GM18499 (cell line): ENCODE data around the gene CATSPER3.

ENCODE experiments used
- ATAC-seq: cut with Tn5 transposase; IDR thresholded peaks from one replicate; pipeline ENCODE4 v1.9.1; 2021; ENCODE audit warnings: moderate number of reproducible peaks; ENCODE audit not compliant: insufficient read depth, unreplicated experiment

Gene CATSPER3

DNA sequence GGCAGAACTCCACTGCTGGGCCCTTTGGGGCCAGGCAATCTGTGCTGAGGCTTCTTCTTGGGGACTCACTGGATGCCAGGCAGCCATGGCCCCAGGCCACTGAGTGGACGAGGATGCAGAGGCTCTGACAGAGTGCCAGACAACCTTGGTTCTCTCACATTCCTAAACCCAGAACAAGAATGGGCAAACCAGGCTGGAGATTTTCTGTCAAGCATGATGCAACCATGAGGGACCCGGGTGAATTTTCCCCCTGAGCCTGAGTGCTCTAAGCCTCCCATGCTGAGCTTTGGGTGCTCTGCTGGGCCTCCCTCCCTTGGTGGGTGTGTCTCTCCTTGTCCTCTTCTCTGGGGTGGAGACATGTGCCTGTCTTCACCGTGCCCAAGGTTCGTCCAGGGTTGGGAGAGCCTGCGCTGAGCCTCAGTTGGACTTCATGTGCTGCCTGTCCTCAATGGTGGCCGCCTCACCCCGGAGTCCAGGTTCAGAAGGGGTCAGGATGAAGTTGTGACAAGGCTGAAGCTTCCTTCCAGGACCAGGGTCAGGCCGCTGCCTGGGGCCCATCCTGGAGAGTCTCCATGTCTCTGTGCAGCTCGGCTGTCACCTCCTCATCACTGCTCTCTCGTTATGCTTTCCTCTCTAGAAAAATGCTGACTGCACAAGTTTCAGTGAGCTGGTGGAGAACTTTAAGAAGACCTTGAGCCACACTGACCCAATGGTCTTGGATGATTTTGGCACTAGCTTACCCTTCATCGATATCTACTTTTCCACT is 42.2 kb downstream of the CATSPER3 start:
- ATAC-seq, result no peak

GRCh38 chr5:135010502-135011354 is 43.0 kb downstream of the CATSPER3 start:
- ATAC-seq, result no peak

DNA sequence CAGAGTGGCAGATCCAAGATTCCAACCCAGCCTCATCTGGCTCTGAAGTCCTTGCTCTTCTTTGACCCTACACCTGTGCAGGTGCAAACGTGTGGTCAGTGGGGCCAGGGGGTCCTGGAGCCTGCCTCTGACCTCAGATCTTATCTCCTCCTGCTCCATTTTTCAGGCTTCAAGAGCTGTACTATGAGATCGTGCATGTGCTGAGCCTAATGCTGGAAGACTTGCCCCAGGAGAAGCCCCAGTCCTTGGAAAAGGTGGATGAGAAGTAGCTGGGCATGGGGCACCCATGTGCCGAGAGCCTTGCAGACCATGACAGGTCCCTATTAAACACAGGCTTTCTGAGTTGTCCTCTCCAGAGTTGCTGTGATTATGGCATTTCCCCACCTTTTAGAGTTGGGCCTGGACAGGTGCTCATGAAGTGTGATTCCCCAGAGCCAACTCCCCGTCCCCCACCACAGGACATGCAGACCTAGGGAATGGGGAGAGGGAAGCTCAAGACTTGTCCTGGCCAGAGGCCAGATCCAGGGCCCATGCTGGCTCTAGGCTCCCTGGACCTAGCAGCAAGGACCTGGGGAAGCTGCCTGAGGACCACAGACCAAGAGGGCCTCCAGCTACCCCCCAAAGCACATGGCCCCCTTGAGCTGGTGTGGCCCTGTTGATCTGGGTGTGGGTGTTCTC is 43.8 kb downstream of the CATSPER3 start:
- ATAC-seq, result no peak

DNA sequence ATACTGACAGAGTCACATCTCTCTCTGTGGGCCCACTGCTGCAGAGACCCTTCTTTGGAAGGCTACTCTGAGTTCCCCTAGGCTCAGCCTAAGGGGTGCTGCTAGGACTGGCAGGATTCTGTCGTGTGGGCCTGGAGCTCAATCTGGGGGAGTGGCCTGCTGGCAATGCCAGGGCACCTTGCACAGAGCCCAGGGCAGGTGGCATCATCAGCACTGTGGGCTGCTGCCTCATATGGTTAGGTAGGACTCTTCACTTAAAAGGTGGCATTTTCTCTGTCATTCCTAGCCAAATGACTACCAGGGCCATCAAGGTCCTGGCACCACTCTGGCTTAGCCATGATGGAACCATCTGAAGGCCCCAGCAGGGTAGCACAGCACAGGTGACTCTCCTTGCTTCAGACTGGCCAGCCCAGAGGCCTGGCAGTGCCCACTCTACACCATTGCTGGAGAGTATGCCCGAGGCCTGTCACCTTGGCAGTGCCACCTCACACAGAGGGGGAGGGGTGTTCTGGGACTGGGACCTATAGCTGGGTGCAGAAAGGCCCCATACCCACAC is 44.4 kb downstream of the CATSPER3 start:
- no peak for ATAC-seq

DNA sequence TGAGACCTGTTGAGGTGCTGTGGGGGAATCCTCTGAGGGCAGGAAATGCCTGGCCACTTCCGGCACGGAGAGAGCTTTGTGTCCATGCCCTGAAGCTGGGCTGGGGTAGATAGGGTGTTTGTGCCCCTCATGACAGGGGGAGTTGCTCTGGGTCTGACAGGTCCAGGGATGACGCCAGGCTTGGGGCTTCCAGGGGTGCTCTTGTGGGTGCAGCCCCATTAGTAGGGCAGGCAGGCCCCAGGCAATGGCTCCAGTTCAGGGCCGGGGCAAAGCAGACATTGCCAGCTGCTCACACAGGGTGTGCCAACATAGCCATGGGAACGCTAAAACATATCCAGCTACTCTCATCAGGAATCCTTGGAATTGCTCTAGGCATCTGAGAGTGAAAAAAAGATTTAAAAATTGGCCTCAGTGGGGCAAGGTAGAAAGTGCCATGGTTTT is 45.3 kb downstream of the CATSPER3 start:
- no peak for ATAC-seq

- no peak for ATAC-seq
These were observed 45.7 kb downstream of the CATSPER3 start for GRCh38 chr5:135013445-135013844.

GRCh38 chr5:135013947-135014570 is 46.4 kb downstream of the CATSPER3 start:
- no peak for ATAC-seq

DNA sequence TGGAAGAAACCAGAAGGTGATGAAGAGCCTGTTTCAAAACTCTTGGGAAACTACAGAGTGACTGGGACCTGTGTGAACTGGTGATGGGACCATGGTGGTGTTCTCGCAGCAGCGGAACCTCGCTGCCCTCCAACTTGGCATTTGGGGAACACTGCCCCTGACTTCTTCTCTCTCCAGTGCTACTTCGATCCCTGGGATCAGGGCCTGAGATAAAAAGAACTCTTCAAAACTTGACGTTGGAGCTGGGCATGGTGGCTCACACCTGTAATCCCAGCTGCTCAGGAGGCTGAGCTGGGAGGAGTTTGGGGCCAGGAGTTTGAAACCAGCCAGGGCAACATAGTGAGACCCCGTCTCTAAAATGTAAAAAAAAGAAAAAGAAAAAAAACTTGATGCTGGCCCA is 48.2 kb downstream of the CATSPER3 start:
- no peak for ATAC-seq

- ATAC-seq, result no peak
These were observed 49.2 kb downstream of the CATSPER3 start for GRCh38 chr5:135016861-135017290.

GRCh38 chr5:135018457-135018856 is 50.8 kb downstream of the CATSPER3 start:
- no peak for ATAC-seq

DNA sequence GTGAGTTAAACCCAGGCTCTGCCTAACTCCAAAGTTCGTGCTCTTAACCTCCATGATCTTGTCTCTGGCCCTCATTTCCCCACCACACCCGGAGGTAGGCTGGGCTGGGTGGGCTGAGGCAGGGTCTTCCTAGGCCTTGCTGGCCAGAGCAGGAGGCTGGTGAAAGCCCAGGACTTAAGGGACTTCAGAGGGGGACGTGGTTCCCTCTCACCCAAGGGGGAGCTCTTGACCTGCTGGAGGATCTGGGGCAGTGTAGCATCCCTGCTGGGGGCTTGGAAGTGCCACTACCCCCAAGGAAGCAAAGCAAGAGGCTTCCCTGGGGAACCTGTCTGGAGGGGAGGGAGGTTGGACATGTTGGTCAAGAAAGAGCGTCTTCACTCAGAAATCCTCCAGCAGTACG is 51.6 kb downstream of the CATSPER3 start:
- ATAC-seq, result no peak

DNA sequence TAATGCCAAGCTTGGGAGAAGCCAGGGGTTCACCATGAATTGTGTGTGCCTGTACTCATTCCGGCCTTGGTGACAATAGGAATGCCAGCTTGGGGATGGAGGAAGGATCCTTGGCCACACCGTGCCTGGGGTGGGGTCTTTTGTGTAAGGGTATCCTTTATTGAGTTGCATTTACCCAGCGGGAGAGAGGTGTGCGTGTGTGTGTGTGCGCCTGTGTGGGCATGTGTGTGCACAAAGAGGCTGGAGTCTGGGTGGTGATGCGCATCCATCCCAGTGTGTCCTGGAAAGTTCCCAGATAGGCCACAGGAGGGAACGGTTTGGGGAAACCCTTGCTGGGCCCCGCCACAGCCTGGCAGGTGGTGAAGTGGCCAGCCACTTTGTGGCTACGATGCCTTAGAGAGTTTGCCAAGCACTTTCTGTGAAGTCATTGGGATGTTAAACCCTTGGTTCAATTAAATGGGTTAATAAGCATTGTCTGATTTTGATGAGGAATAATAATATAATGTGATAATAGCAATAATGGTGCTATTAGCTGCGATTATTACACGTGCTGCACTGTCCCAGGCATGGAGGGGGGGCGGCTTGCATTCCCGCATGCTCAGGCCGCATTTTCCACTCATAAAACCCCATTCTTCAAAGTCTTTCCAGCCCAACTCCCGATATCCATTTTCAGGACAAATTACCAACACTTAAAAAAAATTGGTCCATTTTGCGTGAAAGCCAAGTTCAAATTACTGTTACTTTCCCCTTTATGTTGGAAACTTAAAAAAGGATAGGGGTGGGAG is 52.6 kb downstream of the CATSPER3 start:
- ATAC-seq, result no peak

GRCh38 chr5:135024956-135025729 is 57.4 kb downstream of the CATSPER3 start:
- ATAC-seq, result no peak

DNA sequence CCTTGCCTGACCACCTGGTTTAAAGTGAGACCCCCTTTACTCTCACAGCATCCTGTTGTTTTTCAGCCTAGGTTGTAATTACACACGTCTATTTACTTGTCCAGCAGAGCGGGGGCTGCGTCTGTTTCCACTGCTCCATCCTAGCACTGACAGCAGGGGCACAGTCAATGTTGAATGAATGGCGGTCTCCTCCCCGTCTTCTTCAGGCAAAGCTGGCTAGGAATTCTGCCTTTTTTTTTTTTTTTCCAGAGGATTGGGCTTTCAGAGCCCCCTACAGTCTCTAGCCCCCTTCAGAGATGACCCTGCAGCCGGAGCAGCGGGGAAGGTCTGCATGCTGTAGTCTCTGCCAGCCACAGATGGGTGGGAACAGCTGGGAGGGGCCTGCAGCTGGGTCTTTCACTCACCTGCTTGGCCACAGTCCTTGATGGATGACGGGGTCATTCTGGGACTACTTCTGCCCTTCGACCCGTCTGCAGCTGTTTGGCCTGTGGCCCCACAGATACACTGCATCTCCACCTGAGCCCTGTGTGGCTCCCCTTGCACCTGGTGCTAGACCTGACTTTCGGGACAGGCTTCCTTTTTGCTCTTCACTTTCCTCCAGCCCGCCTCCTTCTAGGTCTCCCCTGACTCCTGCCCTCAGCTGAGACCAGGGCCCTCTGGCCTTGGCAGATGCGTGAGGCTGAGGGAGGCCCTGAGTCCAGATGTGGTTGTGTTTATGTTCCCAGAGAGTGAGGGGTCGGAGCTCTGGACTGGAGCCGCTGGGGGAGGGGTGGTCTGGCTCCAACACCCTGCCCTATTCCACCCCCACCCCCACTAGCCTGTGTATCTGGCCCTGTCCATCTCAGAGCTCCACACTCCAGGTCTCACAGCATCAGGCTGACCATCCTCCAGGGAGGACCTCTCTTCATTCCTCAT is 58.3 kb downstream of the CATSPER3 start:
- no peak for ATAC-seq

- ATAC-seq, result no peak
These were observed 59.0 kb downstream of the CATSPER3 start for GRCh38 chr5:135026645-135027265.

DNA sequence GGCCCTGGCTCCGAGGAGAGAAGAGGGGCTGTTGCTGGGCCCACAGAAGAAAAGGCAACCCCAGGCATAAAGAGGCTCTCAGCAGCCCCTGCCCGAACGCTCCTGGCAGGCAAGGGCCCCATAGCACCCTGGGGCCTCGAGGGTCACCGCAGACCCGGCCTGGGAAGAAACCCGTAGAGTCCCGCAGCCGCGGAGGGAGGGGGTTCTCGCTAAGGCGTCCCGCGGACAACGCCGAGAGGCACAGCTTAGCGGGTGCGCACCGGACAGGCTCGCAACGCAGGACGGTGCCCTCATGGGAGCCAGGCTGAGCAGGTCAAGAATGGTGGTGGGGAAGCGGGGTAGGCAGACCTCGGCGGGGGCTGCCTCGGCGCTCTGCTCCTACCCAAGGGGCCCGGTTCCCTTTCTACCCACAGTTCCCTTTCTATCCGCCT is 59.6 kb downstream of the CATSPER3 start:
- ATAC-seq, result no peak
